ENCODE results near the gene TBC1D22A.
A peak's percentile ranks its signal among the peaks of the same experiment; 100 is the strongest.

The TBC1D22A gene

DNA sequence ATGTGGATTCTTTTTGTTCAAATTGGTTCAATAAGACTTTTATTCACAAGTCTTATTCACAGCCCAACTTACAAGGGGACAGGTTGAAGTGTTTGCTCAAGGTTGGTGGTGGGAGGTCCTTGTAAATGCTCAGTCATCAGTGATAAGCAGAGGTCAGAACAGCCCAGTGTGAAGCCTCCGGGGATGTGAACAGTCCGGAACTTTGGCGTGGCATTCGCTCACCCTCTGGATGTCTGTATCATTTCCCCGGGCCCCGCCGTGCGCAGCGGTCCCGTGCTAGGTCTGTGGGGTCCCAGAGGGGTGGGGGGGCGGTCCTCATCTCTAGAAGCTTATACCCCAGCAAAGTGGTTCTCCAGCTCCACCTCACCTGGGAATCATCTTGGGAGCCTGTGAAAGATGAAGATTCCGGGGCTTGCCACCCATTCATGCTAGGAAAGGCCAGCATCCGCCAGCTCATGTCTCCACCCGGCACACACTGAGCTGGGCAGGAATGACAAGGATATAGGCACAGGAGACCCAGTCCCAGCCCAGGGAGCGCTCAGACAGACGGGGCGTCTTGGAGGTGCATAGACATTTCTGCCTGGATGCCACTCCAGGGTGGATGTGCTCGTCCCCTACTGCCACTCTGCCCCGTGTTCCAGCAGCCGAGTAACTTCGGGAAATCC, 327.5 kb downstream of the TBC1D22A start:
- intact Hi-C loops (cut with DNase I) = no loop called here
- no peak for DNase-seq

GRCh38 chr22:47090591-47091245, 328.3 kb downstream of the TBC1D22A start:
- intact Hi-C loops (cut with DNase I) = no loop called here
- no peak for DNase-seq

DNA sequence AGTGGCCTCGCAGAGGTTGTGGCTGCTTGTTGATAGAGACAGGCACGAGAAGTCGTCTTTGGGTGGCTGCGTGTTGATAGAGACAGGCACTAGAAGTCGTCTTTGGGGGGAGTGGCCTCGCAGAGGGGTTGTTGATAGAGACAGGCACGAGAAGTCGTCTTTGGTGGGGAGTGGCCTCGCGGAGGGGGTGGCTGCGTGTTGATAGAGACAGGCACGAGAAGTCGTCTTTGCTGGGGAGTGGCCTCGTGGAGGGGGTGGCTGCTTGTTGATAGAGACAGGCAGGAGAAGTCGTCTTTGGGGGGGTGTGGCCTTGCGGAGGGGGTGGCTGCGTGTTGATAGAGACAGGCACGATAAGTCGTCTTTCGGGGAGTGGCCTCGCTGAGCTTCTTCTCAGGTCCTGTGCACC, 328.8 kb downstream of the TBC1D22A start:
- intact Hi-C loops (cut with DNase I) = no loop called here
- peak in 7 of 42 donors; percentile 15 to 41 (median 31) for DNase-seq

DNA sequence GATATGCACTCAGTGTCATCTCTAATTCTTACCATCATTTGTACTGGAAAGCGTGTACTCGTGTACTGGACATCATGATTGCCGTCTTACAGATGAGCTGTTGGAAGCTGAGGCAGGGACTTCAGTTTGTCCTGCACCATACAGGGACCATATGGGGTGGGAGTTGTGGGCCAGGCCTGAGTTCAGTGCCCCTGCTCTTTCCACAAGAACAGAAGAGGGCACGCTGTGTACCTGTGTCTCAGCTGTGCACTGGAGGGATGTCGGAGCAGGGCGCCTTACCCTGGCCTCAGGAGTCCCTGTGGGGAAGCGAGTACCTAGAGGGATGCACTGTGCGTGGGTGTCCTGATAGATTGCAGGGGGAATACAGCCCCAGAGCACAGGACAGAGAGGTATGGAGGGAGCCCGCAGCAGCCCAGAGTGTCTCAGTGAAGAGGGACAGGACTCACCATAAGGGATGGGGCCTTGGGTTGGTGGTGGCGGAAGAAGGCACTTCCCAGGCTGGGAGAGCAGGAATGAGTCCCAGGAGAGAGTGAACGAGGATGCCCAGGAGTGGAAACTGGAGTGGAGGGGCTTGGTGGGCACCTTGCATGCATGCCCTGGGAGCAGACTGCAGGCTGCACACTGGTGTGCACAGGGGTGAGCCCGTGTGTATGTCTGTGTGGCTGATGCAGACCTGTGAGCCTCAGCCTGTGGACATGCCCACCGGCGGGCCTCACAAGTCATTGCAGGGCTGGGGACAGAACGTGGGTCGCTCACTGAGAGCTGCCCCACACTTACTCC, 329.7 kb downstream of the TBC1D22A start:
- DNase-seq = no peak

DNA sequence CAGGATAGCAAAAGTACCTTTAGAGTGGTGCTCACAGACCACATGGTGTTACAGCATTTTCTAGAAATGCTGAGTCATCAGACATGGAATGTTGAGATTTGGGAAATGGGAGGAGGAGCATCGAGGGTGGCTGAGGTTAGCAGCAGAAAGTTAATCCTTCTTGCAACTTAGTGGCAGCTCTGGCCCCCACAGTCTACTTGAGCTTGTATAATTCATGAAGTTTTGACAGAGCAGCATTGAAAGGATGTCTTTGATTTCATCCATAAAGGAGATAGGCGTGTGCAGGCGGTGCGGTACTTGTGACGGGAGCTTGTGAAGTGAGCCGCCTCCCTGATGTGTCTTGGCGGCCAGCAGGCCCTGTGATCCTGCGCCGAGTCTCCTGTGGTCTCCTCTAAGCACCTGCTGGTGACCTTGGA, 330.5 kb downstream of the TBC1D22A start:
- DNase-seq = peak in 36 of 42 donors; percentile 18 to 86 (median 56)
- intact Hi-C loops (cut with DNase I) = no loop called here

More for the DNA sequence above, 329.7 kb downstream of the TBC1D22A start:
- intact Hi-C loops (cut with DNase I) = no loop called here

DNA sequence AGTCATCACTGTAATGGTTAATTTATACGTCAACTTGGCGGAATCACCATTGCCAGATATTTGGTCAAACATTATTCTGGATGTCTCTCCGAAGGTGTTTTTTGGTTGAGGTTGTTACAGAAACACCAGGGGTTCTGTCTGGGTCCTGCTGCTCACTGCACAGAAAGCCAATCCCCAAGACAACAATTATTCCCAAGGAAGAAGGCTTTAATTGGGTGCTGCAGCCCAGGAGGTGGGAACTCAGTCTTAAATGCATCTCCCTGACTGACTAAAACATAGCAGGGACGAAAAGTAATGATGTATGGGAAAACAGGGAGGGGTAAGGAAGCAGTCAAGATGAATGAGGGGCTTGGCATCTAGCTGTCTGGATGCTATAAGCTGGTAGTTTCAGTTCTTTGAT, 331.3 kb downstream of the TBC1D22A start:
- intact Hi-C loops (cut with DNase I) = no loop called here
- no peak for DNase-seq

DNA sequence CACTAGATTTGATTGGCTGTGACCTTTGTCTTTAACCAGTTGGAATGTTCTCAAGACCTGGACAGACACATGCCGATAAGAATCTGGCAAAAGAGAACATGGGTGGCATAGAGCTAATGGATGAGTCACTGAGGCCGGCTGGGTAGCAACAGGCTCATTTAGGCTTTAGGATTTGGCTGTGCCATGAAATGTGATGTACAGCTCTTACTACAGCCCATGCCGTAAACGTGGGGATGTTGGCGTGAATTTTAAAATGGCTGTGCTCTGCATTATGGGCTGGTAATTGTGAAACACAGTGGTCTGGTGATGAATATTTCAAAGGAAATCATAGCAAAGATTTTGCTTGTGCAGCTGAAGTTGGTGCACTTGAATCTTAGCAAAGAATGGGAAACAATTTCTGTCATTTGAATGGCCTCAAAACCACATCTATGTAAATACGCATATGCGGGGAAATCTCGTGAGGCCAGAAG, 332.4 kb downstream of the TBC1D22A start:
- intact Hi-C loops (cut with DNase I) = no loop called here
- no peak for DNase-seq

GRCh38 chr22:47095395-47096122, 333.1 kb downstream of the TBC1D22A start:
- intact Hi-C loops (cut with DNase I) = no loop called here
- no peak for DNase-seq

GRCh38 chr22:47098121-47098520, 335.7 kb downstream of the TBC1D22A start:
- DNase-seq = no peak
- intact Hi-C loops (cut with DNase I) = no loop called here

DNA sequence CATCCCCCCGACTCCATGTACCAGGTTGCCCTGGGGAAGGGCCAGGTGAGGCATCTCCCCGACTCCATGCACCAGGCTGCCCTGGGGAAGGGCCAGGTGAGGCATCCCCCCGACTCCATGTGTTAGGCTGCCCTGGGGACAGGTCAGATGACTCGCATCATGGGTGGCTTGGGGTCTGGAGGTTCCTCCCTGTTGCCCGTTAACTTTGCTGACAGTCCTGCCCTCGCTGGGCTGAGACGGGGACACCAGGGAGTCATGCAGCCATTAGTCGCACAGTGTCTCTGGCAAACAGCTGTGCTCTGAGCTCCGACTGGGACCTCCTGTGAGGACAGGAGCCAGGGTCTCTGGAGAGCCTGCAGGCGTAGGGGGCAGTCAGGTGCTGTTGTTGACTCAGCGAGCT, 336.1 kb downstream of the TBC1D22A start:
- intact Hi-C loops (cut with DNase I) = no loop called here
- no peak for DNase-seq

DNA sequence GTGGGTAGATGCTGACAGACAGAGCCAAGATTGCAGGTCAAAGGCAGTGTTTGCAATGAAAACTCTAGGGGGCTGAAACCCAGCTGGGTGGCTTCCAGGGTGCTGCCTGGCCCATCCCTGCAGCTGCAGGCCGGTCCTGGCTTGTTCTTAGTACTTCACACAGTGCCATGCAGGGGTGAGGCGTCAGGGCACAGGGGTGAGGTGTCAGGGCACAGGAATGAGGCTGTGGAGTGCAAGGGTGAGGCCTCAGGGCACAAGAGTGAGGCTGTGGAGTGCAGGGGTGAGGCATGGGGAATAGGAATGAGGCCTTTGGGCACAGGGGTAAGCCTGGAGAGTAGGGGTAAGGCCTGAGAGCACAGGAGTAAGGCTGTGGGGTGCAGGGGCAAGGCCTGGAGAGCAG, 337.6 kb downstream of the TBC1D22A start:
- no peak for DNase-seq
- intact Hi-C loops (cut with DNase I) = no loop called here

- intact Hi-C loops (cut with DNase I) = no loop called here
- peak in 2 of 42 donors; percentile 43 to 48 for DNase-seq
Observed at GRCh38 chr22:47100646-47101200, 338.3 kb downstream of the TBC1D22A start.

DNA sequence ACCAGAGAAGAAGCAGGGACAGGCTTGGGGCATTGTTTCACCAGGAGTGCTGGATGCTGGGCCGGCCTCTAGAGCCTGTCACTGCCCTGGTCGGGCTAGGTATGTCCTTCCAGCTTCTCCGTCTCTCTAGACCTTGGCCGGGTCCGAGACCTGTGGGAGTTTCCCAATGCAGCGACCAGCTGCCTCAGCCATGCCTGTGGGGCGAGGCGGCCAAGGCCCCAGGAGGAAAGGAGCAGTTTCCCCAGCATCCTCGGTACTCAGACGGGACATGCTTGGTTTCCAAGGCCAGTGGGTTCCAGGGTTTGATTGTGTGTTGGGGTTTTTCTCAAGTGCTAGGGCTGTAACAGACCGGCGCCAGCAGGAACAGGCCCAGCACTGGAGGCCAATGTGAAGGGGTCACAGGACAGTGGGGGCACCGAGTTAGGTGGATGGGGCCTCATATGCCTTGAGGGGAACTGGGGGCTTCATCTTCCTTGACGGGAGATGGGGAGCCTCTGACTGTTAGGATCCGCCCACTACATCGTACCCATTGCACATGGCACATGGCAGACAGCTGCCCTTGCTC, 339.0 kb downstream of the TBC1D22A start:
- no peak for DNase-seq
- intact Hi-C loops (cut with DNase I) = no loop called here

DNA sequence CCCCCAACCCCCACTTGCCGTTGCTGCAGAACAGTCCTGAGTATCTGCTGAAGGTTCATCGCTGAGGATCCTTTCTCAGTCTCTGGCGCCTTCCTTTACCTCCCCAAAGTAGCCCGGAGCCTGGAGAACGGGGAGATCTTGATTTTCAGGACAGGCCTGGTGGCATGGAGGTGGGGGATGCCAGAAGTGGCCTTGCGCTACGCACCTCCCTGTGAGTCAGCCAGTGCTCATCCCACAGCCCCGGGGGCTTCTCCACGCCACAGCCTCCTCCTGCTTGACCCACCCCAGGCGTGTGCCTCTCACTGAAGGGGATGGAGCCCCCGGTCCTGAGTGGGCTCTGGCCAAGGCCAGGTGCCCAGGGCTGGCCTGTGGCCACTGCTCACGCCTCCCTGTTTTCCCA, 339.6 kb downstream of the TBC1D22A start:
- intact Hi-C loops (cut with DNase I) = no loop called here

GRCh38 chr22:47102648-47103047, 340.2 kb downstream of the TBC1D22A start:
- DNase-seq = no peak
- intact Hi-C loops (cut with DNase I) = no loop called here

More for the DNA sequence above, 339.6 kb downstream of the TBC1D22A start:
- DNase-seq = no peak

GRCh38 chr22:47105085-47105484, 342.6 kb downstream of the TBC1D22A start:
- no peak for DNase-seq

GRCh38 chr22:47106806-47107205, 344.4 kb downstream of the TBC1D22A start:
- intact Hi-C loops (cut with DNase I) = loop anchor here (2.0 kb wide), 1 partner anchor 22 kb away; no protein-coding TSS in a partner anchor
- no peak for DNase-seq

More at GRCh38 chr22:47105085-47105484, 342.6 kb downstream of the TBC1D22A start:
- intact Hi-C loops (cut with DNase I) = no loop called here

DNA sequence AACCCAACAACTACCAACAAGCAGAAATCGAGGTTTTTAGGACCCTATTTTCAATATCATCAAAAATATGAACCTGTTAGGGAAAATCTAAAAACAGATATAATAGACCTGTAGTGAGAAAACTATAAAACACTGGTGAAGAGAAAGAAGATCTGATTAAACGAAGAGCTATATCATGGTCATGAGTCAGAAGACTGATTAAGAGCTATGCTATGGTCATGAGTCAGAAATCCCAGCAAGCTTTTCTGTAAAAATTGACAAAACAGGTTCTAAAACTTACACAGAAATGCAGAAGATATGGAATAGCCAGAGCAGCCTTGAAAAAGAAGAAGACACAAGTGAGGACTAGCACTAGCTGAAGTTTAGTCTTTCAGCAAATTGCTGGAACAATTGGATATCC, 345.0 kb downstream of the TBC1D22A start:
- intact Hi-C loops (cut with DNase I) = loop anchor here (2.0 kb wide), 1 partner anchor 23 kb away; no protein-coding TSS in a partner anchor
- no peak for DNase-seq

Data from head of caudate nucleus (tissue), 42 donors.